Nephron (organoid): Measurements from ENCODE around the gene ALK.

Experiments
- H3K27ac Mint-ChIP-seq, 3 experiments: 2 replicates each; pipeline ENCODE4 v1.8.0; 2020; ENCODE audit warnings: mixed read lengths in 3 of 3, mild to moderate bottlenecking in 2 of 3, moderate library complexity in 1 of 3
- H3K27me3 Mint-ChIP-seq: 2 replicates; pipeline ENCODE4 v1.8.0; 2021; ENCODE audit warnings: low read depth, mild to moderate bottlenecking, moderate library complexity, mixed read lengths
- H3K36me3 Mint-ChIP-seq: 2 replicates; pipeline ENCODE4 v1.8.0; 2020; ENCODE audit warnings: low read depth, mixed read lengths
- H3K4me1 Mint-ChIP-seq: 2 replicates; pipeline ENCODE4 v1.8.0; 2020; ENCODE audit warnings: mixed read lengths
- H3K4me3 Mint-ChIP-seq, 3 experiments: 2 replicates each; pipeline ENCODE4 v1.8.0; 2020; ENCODE audit warnings: mild to moderate bottlenecking in 3 of 3, mixed read lengths in 3 of 3, moderate library complexity in 2 of 3
- H3K9me3 Mint-ChIP-seq: 2 replicates; pipeline ENCODE4 v1.8.0; 2020; ENCODE audit warnings: mixed read lengths
- TF ChIP-seq, protein P1 (sequence below), 3 experiments: fragments of 200-600 bp; sonication (generic); IDR thresholded peaks; one replicate each; pipeline ENCODE4 v1.5.0; 2021; ENCODE audit warnings: antibody characterized with exemption in 3 of 3; ENCODE audit not compliant: unreplicated experiment in 3 of 3

ALK gene

DNA sequence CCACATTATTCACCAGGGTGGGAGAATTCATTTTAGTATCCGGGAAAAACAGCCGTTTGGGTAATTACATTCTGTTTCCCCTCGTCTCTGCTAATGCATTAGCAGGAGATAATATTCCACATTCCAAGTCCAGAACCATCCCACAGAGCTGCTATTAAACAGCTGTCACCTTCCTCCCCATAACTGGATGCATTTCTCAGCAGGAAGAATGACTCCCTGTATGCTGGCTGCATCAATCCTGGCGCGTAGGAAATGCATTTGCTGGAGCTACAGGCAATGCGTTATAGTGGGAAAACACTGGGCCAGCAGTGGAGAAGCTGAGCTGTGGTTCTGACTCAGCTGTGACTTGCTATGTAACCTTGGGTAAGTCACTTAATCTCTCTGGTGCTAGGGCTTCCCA, 560.2 kb downstream of the ALK start:
- no peak overlapping the region for H3K4me3 Mint-ChIP-seq
- no peak overlapping the region for H3K27ac Mint-ChIP-seq

DNA sequence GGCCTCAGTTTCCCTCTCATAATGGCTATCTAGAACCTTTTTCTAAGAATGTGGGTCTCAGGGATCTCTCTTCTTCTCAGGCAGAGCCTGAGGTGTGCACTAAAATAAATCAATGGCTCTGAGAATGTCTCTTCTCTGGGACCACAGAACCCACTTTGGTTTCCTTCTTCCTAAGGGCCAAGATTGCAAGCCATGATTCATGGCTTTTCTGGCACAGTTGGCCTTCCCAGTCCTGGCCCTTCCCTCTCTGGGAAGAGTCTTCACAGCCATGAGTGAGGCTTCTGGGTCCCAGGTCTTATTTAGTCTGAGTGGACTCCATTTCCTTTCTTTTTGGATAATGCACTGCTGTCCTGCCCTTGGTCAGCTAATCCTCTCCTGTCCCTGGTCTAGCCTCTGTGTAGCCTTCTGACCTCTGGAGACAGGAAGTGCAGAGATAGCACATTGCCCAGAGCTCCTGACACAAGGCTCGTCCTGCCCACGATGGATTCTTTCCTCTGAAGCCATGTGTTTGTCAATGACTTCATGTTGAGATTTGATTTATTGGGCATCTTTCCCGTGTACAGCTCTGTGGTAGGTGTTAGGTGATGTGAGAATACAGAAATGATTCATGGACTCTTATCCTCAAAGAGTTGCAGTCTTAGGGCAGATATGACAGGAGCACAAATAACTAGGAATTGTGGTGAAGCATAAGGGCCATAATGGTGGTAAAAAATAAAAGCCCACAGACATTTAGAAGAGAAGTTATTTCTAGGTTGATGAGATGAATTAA, 561.2 kb downstream of the ALK start:
- no peaks in the 10 kb centered on the region for H3K36me3 Mint-ChIP-seq
- no peaks in the 10 kb centered on the region for H3K9me3 Mint-ChIP-seq
- H3K4me1 Mint-ChIP-seq, result peaks cover 24% of the 10 kb centered on the region
- peaks cover 26% of the 10 kb centered on the region for H3K27me3 Mint-ChIP-seq
- no peak overlapping the region for H3K4me3 Mint-ChIP-seq
- TF ChIP-seq, protein P1, sequence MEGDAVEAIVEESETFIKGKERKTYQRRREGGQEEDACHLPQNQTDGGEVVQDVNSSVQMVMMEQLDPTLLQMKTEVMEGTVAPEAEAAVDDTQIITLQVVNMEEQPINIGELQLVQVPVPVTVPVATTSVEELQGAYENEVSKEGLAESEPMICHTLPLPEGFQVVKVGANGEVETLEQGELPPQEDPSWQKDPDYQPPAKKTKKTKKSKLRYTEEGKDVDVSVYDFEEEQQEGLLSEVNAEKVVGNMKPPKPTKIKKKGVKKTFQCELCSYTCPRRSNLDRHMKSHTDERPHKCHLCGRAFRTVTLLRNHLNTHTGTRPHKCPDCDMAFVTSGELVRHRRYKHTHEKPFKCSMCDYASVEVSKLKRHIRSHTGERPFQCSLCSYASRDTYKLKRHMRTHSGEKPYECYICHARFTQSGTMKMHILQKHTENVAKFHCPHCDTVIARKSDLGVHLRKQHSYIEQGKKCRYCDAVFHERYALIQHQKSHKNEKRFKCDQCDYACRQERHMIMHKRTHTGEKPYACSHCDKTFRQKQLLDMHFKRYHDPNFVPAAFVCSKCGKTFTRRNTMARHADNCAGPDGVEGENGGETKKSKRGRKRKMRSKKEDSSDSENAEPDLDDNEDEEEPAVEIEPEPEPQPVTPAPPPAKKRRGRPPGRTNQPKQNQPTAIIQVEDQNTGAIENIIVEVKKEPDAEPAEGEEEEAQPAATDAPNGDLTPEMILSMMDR (IDR thresholded peaks at IDR 0.05; ENCODE audit: unreplicated experiment in 3 of 3), result no peak
- no peak overlapping the region for H3K27ac Mint-ChIP-seq

More for the DNA sequence above, 560.2 kb downstream of the ALK start:
- Mint-ChIP-seq H3K27me3 (peaks cover 20% of the 10 kb centered on the region), H3K36me3 (no peaks in the 10 kb centered on the region), H3K4me1 (peaks cover 24% of the 10 kb centered on the region), H3K9me3 (no peaks in the 10 kb centered on the region)
- TF ChIP-seq, protein P1 (IDR thresholded peaks at IDR 0.05; ENCODE audit: unreplicated experiment in 3 of 3), result no peak

DNA sequence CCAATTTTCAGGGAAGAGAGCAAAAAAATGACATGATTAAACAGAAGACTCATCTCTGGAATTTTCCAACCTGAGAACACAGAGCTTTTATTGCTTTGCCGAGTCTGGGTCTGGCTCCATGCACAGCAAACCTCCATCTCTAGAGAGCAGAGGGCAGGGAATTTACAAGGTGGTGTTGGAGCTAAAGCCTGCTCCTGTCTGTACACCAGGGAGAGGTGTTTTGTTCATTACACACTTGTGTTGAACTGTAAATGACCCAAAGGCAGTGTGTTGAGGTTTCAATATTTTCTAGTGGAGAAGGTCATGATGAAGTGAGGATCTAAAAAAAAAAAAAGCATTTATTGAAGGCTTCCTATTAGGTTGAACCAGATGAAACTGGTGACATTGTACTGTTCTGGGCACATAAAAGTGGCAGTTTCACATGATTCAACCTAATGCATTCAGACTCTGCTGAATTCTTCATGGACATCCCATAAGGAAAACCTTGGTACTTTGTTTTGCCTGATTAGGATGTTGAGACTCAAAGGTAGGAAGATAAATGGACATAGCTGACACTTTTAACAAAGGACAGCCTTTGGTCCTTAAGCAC, 567.9 kb downstream of the ALK start:
- no peak overlapping the region for H3K27ac Mint-ChIP-seq
- no peaks in the 10 kb centered on the region for H3K36me3 Mint-ChIP-seq
- no peak overlapping the region for H3K4me3 Mint-ChIP-seq
- TF ChIP-seq, protein P1 (IDR thresholded peaks at IDR 0.05; ENCODE audit: unreplicated experiment in 3 of 3), result no peak
- H3K9me3 Mint-ChIP-seq, result no peaks in the 10 kb centered on the region
- H3K27me3 Mint-ChIP-seq, result peaks cover 35% of the 10 kb centered on the region
- H3K4me1 Mint-ChIP-seq, result no peaks in the 10 kb centered on the region

DNA sequence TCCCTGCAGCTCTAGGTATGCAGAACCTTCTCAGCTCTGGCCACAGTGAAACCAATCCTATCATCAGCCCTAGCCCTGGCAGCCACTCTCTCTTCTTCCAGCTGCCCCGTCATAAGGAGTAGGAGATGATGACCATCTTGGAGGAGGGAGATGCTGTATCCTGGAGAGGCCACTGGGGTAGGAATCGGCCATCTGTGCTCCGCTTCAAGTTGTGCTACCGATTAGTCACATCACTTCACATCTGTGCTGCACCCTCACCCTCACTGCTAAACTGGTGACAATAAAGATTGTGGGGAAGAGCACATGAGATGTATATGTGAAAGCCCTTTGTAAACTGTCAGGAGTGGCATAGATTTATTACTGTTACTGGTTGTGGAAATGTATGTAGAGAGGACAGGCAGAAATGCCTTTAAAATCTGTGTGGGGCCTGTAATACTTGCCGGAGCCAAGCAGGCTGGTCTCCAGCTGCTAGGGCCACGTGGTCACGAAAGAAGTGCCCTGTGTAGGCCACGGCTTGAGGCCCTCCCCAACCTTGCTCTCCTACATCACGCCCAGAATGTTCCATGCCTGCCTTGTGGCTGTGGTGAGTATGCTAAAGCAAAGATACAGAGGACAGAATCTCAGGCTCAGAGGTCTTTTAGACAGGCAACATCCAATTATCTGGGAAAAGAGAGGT, 569.3 kb downstream of the ALK start:
- Mint-ChIP-seq H3K27ac (no peak overlapping the region), H3K27me3 (peaks cover 49% of the 10 kb centered on the region), H3K36me3 (no peaks in the 10 kb centered on the region), H3K4me1 (no peaks in the 10 kb centered on the region), H3K9me3 (no peaks in the 10 kb centered on the region), H3K4me3 (no peak overlapping the region)
- TF ChIP-seq, protein P1 (IDR thresholded peaks at IDR 0.05; ENCODE audit: unreplicated experiment in 3 of 3), result no peak

DNA sequence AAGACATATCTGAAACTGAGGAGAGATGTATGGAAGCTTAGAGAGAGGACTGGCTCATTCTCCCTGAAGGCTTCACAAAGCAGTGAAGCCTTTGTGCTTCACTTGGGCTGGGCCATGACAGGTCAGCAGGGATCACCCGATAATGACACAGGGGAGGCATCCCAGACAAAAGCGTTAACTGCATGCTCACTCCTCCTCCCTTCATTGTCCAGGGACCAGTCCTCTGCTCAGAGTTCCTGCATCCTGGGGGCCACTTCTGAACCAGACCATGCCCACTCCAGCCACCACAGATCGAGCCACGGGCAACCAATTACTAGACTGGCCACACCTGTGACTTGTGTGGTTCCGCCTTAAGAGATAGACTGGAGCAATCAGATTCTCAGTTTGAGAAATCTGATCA, 570.1 kb downstream of the ALK start:
- peaks cover 57% of the 10 kb centered on the region for H3K27me3 Mint-ChIP-seq
- H3K9me3 Mint-ChIP-seq, result no peaks in the 10 kb centered on the region
- no peak overlapping the region for H3K27ac Mint-ChIP-seq
- H3K36me3 Mint-ChIP-seq, result no peaks in the 10 kb centered on the region
- H3K4me1 Mint-ChIP-seq, result no peaks in the 10 kb centered on the region
- H3K4me3 Mint-ChIP-seq, result no peak overlapping the region
- TF ChIP-seq, protein P1 (IDR thresholded peaks at IDR 0.05; ENCODE audit: unreplicated experiment in 3 of 3), result no peak
